Germinal center (tissue), 1 donor: ENCODE results near the gene BICRA.

Experiments used
- DNase-seq: peaks from one replicate; pipeline ENCODE4 v3.0.0; 2012; ENCODE audit warnings: mixed read lengths, low spot score

BICRA gene

DNA sequence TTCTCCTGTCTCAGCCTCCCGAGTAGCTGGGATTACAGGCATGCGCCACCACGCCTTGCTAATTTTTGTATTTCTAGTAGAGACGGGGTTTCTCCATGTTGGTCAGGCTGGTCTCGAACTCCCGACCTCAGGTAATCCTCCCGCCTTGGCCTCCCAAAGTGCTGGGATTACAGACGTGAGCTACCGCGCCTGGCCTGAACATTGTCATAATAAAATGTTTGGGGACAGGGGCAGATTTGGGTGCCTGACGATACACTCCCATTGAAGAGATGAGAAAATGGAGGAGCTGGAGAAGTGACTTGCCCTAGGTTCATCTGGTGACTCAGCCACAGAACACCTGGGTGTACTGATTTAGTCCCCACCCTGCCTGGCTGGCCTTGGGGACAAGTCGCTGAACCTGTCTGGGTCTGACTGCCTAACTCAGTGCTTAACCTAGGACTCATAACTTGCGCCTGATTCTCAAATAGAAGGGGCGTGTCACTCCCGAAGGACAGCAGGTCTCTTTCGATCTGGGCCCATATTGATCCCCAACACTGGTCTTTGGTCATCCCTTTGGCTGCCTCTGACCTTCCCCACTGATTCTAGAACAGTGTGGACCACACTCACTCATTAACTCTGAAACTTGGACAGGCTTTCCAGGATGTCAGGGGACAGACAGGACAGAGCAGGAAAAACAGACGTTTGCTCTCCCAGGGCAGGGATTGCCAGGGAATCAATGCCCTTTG lies 7.6 kb upstream of the BICRA start:
- no peak for DNase-seq

- no peak for DNase-seq
Observed at GRCh38 chr19:47603706-47604565, 5.0 kb upstream of the BICRA start.

DNA sequence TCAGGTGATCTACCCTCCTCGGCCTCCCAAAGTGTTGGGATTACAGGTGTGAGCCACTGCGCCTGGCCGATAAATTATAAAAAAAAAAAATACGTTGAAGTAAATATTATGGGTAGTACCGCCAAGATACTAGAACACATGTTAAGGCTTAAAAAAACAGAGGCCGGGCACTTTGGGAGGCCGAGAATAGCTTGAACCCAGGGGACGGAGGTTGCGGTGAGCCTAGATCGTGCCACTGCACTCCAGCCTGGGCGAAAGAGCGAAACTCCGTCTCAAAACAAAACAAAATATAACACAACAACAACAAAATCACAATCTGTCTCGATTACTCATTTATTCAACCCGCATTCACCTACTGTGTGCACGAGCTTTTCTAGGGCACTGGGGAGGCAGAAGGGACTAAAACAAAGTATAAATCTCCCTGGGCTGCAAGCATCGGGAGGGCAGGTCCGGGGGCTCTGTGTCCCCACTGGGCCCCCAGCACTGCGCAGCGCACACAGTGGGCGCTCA lies 1.3 kb upstream of the BICRA start:
- no peak for DNase-seq

- peak; percentile 98 for DNase-seq
Observed at GRCh38 chr19:47608074-47608918, 638 bp upstream of the BICRA start.

GRCh38 chr19:47609906-47610894 lies 1.3 kb downstream of the BICRA start:
- peak; percentile 26 for DNase-seq

DNA sequence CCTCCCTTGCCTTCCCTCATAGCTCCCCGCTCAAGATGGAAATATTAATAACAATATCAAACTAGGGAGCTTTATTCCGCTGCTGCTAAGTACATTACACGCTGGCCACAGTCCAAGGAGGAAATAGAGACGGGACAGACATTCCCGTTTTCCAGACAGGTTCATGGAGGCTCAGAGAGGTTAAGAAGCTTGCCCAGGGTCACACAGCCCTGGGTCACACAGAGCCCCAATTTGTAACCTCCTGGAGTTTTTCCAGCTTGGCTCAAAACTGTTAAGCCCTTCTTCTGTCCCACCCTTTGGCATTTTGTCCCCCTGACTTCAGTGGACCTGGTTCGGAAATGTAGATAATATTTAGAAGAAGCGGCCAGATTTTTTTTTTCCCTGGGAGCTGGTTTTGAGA lies 2.0 kb downstream of the BICRA start:
- DNase-seq = no peak

GRCh38 chr19:47613165-47614020 lies 4.5 kb downstream of the BICRA start:
- no peak for DNase-seq

- DNase-seq = no peak
Observed at GRCh38 chr19:47614021-47614295, 5.0 kb downstream of the BICRA start.

GRCh38 chr19:47614559-47614958 lies 5.6 kb downstream of the BICRA start:
- no peak for DNase-seq

GRCh38 chr19:47615230-47615629 lies 6.3 kb downstream of the BICRA start:
- DNase-seq = no peak

GRCh38 chr19:47615714-47616113 lies 6.8 kb downstream of the BICRA start:
- no peak for DNase-seq

DNA sequence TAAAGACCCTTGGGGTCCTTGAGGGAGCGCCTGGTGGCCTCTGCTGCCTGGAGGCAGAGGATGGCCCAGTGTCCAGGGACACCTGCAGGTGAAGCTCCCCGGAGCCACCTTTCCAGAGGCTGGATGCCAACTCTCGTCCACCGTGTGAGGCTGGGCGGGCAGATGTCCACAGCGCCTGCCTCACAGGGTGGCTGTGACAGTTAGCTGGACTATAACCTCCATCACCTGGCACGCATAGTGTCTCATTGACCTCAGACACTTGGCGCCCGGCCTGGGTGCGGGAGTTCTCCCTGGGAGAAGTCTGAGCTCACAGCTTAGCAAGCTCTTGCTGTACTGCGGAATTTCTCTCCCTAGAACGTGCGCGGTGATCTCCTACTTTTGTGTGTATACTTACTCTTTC lies 9.8 kb downstream of the BICRA start:
- DNase-seq = no peak

DNA sequence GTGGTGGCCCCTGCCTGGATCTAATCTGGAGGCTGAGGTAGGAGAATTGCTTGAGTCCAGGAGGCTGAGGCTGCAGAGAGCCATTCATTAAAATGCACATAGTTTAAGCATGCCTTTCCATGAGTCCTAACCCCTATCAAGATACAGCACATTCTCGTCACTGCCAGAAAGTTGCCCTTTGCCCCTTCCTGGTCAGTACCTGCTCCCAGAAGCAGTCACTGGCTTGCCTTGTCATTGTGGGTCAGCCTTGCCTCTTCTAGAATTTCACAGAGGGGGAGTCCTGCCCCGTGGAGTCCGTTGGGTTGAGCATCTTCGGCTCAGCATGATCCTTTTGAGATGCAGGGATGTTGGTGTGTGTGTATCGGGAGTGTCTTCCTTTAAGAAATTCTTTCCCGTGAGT lies 10.8 kb downstream of the BICRA start:
- no peak for DNase-seq

DNA sequence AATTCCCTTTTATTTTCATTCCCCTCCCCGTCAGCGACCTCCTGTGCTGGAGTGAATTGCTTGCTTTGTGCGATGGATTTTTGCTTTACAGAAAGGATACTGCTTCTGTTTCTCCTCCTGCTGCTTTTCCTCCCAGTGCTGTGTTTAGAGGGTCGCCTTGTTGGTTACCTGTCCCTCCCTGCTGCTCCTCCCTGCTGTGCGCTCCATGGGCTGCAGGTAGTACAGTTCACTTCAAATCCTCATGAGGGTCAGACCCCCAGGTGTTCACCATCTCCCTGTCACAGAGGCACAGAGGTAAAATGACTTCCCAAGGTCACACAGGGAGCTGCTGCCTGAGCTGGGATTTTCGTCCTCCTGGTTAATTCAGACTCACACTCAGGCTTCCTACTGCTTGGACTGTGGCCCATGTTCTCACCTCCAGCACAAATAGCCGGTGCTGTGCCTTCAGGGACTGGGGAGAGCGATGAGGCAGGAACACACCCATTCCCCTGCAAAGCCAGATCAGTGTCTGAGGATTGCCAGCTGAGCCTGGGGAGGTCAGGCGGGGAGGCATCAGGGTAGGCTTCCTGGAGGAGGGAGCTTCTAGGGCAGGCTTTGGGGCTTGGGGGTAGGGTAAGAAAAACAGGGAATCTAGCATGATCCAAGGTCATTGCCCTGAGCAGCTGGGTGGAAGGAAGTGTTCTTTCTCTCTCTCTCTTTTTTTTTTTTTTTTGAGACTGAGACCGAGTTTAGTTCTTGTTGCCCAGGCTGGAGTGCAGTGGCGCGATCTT lies 14.4 kb downstream of the BICRA start:
- no peak for DNase-seq

- DNase-seq = no peak
Observed at GRCh38 chr19:47623921-47624391, 15.0 kb downstream of the BICRA start.

DNA sequence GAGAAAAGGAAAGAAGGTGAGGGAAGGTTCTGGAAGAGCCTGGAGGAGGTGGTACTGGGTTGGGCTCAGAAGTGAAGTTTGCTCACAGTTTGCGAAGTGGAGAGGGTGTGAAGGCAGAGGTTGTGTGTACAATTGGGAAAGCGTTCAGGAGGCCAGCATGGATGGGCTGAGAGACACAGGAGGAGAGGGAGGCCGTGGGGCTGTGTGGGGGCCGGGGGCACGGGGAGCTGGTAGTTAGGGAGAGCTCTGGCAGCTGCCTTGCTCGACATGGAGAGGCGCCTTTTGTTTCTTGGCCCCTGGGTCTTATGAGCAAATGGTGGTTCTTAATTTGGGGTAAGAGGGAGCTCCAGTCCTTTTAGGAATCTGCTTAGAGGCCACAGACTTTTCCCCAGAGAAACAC lies 16.7 kb downstream of the BICRA start:
- no peak for DNase-seq

GRCh38 chr19:47626238-47626637 lies 17.3 kb downstream of the BICRA start:
- DNase-seq = no peak

DNA sequence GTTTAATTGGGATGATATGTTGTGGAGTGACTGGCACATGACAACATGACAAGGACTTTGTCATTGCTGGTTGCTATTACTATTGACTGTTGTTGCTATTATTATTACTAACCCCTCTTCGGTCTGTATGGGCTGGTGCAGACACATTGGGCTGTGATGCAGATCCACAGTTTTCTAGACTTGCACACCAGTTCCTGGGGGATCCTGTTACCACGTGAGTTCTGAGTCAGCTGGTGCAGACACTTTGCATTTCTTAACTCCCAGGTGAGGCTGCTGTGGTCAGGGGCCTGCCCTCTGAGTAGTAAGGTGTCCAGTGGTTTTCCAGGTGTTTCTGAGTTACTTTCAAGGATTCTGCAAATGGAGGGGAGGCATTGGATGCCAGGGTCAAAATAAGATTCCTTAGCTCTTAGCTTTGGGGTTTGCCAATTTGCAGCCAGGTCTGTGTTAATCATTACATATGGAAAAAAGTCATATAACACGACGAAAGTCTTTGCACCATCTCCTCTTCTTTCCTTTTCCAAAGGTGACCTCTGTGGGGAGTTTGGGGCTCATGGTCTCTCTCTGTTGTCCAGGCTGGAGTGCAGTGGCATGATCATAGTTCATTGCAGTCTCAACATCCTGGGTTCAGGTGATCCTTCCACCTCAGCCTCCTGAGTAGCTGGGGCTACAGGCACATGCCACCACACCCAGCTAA lies 19.3 kb downstream of the BICRA start:
- DNase-seq = no peak

DNA sequence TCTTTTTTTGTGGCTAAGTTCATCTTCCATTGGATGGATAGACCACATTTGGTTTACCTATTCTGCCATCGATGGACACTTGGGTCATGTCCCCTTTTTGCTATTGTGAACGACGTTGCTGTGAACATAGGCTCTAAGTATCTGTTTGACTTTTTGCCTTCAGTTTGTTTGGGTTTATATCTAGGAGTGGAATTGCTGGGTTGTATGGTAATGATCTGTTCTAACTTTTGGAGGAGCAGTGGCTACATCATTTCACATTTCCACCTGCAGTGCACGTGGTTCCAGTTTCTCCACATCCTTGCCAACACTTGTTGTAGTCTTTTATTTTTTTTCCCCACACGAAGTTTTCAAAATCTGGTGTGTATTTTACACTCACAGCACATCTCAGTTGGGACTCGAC lies 21.7 kb downstream of the BICRA start:
- no peak for DNase-seq
